Measurements from ENCODE around the gene PADI6.
A peak's percentile ranks its signal among the peaks of the same experiment; 100 is the strongest.

The PADI6 gene

GRCh38 chr1:17351598-17352324, 20.2 kb upstream of the PADI6 start:
- H3K27ac ChIP-seq (ENCODE audit: extremely low read depth, low read depth, low read length) = no peak overlapping the region
- ChIA-PET CTCF (interaction anchor here (0.6 to 0.9 kb wide), 2 partner anchors 16 to 49 kb away, joined by 3 to 4 read pairs; no protein-coding TSS in a partner anchor), POLR2A (no interaction called here)
- no peak overlapping the region for H3K4me3 ChIP-seq (ENCODE audit: low read depth, low read length)
- no peaks in the 10 kb centered on the region for H3K4me1 ChIP-seq (ENCODE audit: control insufficient read depth, insufficient read depth, low read length)
- no peaks in the 10 kb centered on the region for H3K36me3 ChIP-seq (ENCODE audit: control insufficient read depth in 2 of 2, insufficient read depth in 1 of 2, low read length in 2 of 2)
- no peak for TF ChIP-seq ZSCAN30 (tag by site-specific recombination; IDR thresholded peaks at IDR 0.05)
- TF ChIP-seq EGR2 (tag by site-specific recombination; IDR thresholded peaks at IDR 0.05; ENCODE audit: low read depth) = peak; percentile 94
- no peak for TF ChIP-seq ZNF585B (tag by site-specific recombination; IDR thresholded peaks at IDR 0.05)
- TF ChIP-seq ZNF280D (tag by site-specific recombination; IDR thresholded peaks at IDR 0.05) = no peak
- no peak for TF ChIP-seq GLIS1 (tag by site-specific recombination; IDR thresholded peaks at IDR 0.05)
- TF ChIP-seq ZNF266 (tag by site-specific recombination; IDR thresholded peaks at IDR 0.05; ENCODE audit: low read depth) = no peak
- TF ChIP-seq ZNF394 (tag by site-specific recombination; IDR thresholded peaks at IDR 0.05; ENCODE audit: borderline replicate concordance) = no peak
- TF ChIP-seq ZNF16 (tag by site-specific recombination; IDR thresholded peaks at IDR 0.05; ENCODE audit: low read depth) = no peak
- TF ChIP-seq SP3 (tag by site-specific recombination; IDR thresholded peaks at IDR 0.05) = no peak
- no peak for TF ChIP-seq ZNF114 (tag by site-specific recombination; IDR thresholded peaks at IDR 0.05)
- TF ChIP-seq ZSCAN16 (tag by site-specific recombination; IDR thresholded peaks at IDR 0.05) = no peak
- TF ChIP-seq SP7 (tag by site-specific recombination; IDR thresholded peaks at IDR 0.05) = no peak
- no peak for TF ChIP-seq ZNF558 (tag by site-specific recombination; IDR thresholded peaks at IDR 0.05)
- no peak for TF ChIP-seq ZBTB10 (tag by site-specific recombination; IDR thresholded peaks at IDR 0.05)
- peak; percentile 74 for TF ChIP-seq ZFHX2 (tag by site-specific recombination; conservative IDR thresholded peaks at IDR 0.05)
- TF ChIP-seq ZNF423 (tag by site-specific recombination; IDR thresholded peaks at IDR 0.05) = no peak
- TF ChIP-seq ZBTB17 (tag by site-specific recombination; IDR thresholded peaks at IDR 0.05) = no peak
- TF ChIP-seq ZBTB20 (tag by site-specific recombination; IDR thresholded peaks at IDR 0.05) = no peak
- no peak for TF ChIP-seq ZNF580 (tag by site-specific recombination; IDR thresholded peaks at IDR 0.05)
- peak; percentile 97 for TF ChIP-seq ZNF623 (tag by site-specific recombination; IDR thresholded peaks at IDR 0.05)
- no peak for TF ChIP-seq KLF7 (tag by site-specific recombination; IDR thresholded peaks at IDR 0.05; ENCODE audit: borderline replicate concordance)
- no peak for TF ChIP-seq ZNF140 (tag by site-specific recombination; IDR thresholded peaks at IDR 0.05)
- TF ChIP-seq ZNF664 (tag by site-specific recombination; IDR thresholded peaks at IDR 0.05) = no peak
- TF ChIP-seq WT1 (tag by site-specific recombination; IDR thresholded peaks at IDR 0.05) = peak; percentile 37; the same call in 1 of the 2 replicates
- no peak for TF ChIP-seq SP2 (tag by site-specific recombination; IDR thresholded peaks at IDR 0.05)
- no peak for TF ChIP-seq YY1 (tag by site-specific recombination; IDR thresholded peaks at IDR 0.05)
- no peak for TF ChIP-seq BCL11B (tag by site-specific recombination; IDR thresholded peaks at IDR 0.05; ENCODE audit: low read depth)
- no peak for TF ChIP-seq ZNF341 (tag by site-specific recombination; IDR thresholded peaks at IDR 0.05; ENCODE audit: low read depth)
- no peaks in the 10 kb centered on the region for H3K9me3 ChIP-seq (ENCODE audit: control insufficient read depth, insufficient read depth, low read depth, low read length)
